Inflammatory macrophage treated with lipopolysaccharide for 4 hours (primary cell): ENCODE results near the gene GPX4.
A peak's percentile ranks its signal among the peaks of the same experiment; 100 is the strongest.
"Not testable (repeated sequence)": the region's sequence is repeated elsewhere in the genome, so short reads cannot be mapped to it uniquely, and the experiment has no call there.

ENCODE experiments used
- DNase-seq: peaks from one replicate; pipeline ENCODE4 v3.0.0-alpha.2; 2020

GPX4 gene

GRCh38 chr19:1115646-1116420 lies 12.0 kb downstream of the GPX4 start:
- DNase-seq: no peak

GRCh38 chr19:1116726-1117581 lies 13.2 kb downstream of the GPX4 start:
- DNase-seq: no peak

GRCh38 chr19:1117654-1118053 lies 13.9 kb downstream of the GPX4 start:
- DNase-seq: no peak

- DNase-seq: no peak
Observed at GRCh38 chr19:1118999-1119398, 15.2 kb downstream of the GPX4 start.

GRCh38 chr19:1119475-1120217 lies 15.9 kb downstream of the GPX4 start:
- DNase-seq: no peak

GRCh38 chr19:1121395-1121794 lies 17.6 kb downstream of the GPX4 start:
- no peak for DNase-seq

- DNase-seq: no peak
Observed at GRCh38 chr19:1122021-1122971, 18.5 kb downstream of the GPX4 start.

GRCh38 chr19:1122972-1123363 lies 19.2 kb downstream of the GPX4 start:
- peak; percentile 79 for DNase-seq

- no peak for DNase-seq
Observed at GRCh38 chr19:1123381-1123780, 19.6 kb downstream of the GPX4 start.

GRCh38 chr19:1123885-1124677 lies 20.3 kb downstream of the GPX4 start:
- no peak for DNase-seq

GRCh38 chr19:1125601-1126467 lies 22.0 kb downstream of the GPX4 start:
- DNase-seq: peak; percentile 58

- DNase-seq: no peak
Observed at GRCh38 chr19:1126984-1127760, 23.4 kb downstream of the GPX4 start.

- DNase-seq: peak; percentile 24
Observed at GRCh38 chr19:1128106-1128505, 24.3 kb downstream of the GPX4 start.

GRCh38 chr19:1129084-1129483 lies 25.3 kb downstream of the GPX4 start:
- DNase-seq: not testable (repeated sequence)

GRCh38 chr19:1129535-1129934 lies 25.7 kb downstream of the GPX4 start:
- DNase-seq: no peak

GRCh38 chr19:1130771-1131717 lies 27.2 kb downstream of the GPX4 start:
- peak; percentile 34 for DNase-seq

GRCh38 chr19:1131718-1132551 lies 28.1 kb downstream of the GPX4 start:
- peak; percentile 98 for DNase-seq
